ENCODE measurements around the gene NCAM2. TPM values are rescaled to one million over a fixed set of nuclear protein-coding genes. Genes with fewer than 3 reads are reported as not detected.
A peak's percentile ranks its signal among the peaks of the same experiment; 100 is the strongest.

NCAM2 gene
- polyA plus RNA-seq, 4 donors: 0.65 to 1.7 TPM; not detected in 2

DNA sequence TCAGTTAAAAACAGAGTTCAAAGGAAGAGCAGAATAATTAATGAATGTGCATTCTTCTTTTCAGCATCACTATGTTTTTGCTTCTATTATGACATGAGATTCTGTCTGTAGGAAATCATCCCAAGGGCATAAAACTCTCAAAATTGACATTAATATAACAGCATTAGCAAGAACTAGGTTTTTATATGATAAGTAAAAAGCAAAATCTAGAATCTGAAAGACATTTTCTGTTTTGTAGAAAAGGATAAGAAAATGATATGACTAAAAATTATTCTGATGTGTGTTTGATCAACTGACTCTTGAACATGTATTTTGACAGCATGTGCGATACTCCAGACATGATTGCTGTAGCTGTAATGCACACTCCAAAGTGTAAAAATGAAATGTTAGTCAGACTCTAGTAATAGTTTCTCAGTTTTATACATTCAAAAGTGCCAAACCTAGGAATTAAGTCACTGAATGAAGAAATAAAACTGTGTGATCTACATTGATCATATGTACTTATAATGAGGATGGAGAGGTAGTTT is 197.3 kb downstream of the NCAM2 start:
- H3K9me3 ChIP-seq (ENCODE audit: control insufficient read depth in 2 of 2, insufficient read depth in 1 of 2, low read depth in 1 of 2, low read length in 1 of 2): no peaks in the 10 kb centered on the region
- H3K27ac ChIP-seq (ENCODE audit: low read depth in 1 of 3, low read length in 2 of 3): no peak overlapping the region
- H3K4me1 ChIP-seq (ENCODE audit: control insufficient read depth in 3 of 3, insufficient read depth in 2 of 3, low read depth in 1 of 3, low read length in 2 of 3): no peaks in the 10 kb centered on the region
- DNase-seq: no peak
- 87 to 88% (median 87%) methylated on average over 1 of the region's 1 CpG for WGBS, 3 donors
- H3K36me3 ChIP-seq (ENCODE audit: control insufficient read depth in 3 of 3, insufficient read depth in 2 of 3, low read depth in 1 of 3, low read length in 3 of 3): no peaks in the 10 kb centered on the region
- no peak overlapping the region for H3K4me3 ChIP-seq (ENCODE audit: low read depth in 1 of 3, low read length in 3 of 3)
- no peaks in the 10 kb centered on the region for H3K27me3 ChIP-seq (ENCODE audit: control insufficient read depth in 3 of 3, insufficient read depth in 3 of 3, low read length in 3 of 3)
- FAIRE-seq: no peak

DNA sequence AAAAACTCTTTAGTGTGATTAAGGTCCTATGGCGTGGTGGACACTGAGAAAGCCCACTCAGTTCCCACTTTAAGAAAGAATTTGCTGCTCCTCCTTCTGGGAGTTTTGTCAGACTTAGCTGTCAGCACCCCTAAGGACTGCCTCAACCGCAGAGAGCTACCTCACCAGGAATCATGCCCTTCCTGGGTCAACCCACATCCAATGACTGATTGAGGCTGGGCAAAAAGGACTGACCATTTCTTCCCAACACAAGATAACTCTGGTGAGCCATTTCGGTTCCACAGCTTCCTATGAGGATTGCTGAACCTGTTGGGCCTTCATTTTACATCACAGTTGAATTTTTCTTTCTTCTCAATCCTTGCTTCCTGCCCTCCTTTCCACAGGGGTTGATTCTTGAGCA is 197.9 kb downstream of the NCAM2 start:
- Histone ChIP-seq H3K9me3 (ENCODE audit: control insufficient read depth in 2 of 2, insufficient read depth in 1 of 2, low read depth in 1 of 2, low read length in 1 of 2) (no peaks in the 10 kb centered on the region), H3K27ac (ENCODE audit: low read depth in 1 of 3, low read length in 2 of 3) (no peak overlapping the region), H3K4me1 (ENCODE audit: control insufficient read depth in 3 of 3, insufficient read depth in 2 of 3, low read depth in 1 of 3, low read length in 2 of 3) (no peaks in the 10 kb centered on the region), H3K36me3 (ENCODE audit: control insufficient read depth in 3 of 3, insufficient read depth in 2 of 3, low read depth in 1 of 3, low read length in 3 of 3) (no peaks in the 10 kb centered on the region), H3K4me3 (ENCODE audit: low read depth in 1 of 3, low read length in 3 of 3) (no peak overlapping the region), H3K27me3 (ENCODE audit: control insufficient read depth in 3 of 3, insufficient read depth in 3 of 3, low read length in 3 of 3) (no peaks in the 10 kb centered on the region)
- DNase-seq (no peak), FAIRE-seq (no peak)
- WGBS, 3 donors: 55 to 71% (median 56%) methylated on average over 3 of the region's 3 CpGs

DNA sequence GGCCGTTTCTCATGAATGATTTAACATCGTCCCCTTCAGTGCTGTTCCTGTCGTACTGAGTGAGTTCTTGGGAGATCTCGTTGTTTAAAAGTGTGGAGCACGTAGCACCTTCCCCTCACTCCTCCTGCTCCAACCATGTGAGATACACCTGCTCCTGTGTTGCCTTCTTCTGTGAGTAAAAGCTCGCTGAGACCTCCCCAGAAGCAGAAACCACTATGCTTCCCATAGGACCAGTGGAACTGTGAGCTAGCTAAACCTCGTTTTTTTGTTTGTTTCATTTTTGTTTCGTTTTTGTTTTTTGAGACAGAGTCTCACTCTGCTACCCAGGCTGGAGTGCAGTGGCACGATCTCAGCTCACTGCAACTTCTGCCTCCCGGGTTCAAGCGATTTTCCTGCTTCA is 198.6 kb downstream of the NCAM2 start:
- FAIRE-seq (no peak), DNase-seq (no peak)
- Histone ChIP-seq H3K36me3 (ENCODE audit: control insufficient read depth in 3 of 3, insufficient read depth in 2 of 3, low read depth in 1 of 3, low read length in 3 of 3) (no peaks in the 10 kb centered on the region), H3K27me3 (ENCODE audit: control insufficient read depth in 3 of 3, insufficient read depth in 3 of 3, low read length in 3 of 3) (no peaks in the 10 kb centered on the region), H3K4me1 (ENCODE audit: control insufficient read depth in 3 of 3, insufficient read depth in 2 of 3, low read depth in 1 of 3, low read length in 2 of 3) (no peaks in the 10 kb centered on the region), H3K4me3 (ENCODE audit: low read depth in 1 of 3, low read length in 3 of 3) (no peak overlapping the region), H3K9me3 (ENCODE audit: control insufficient read depth in 2 of 2, insufficient read depth in 1 of 2, low read depth in 1 of 2, low read length in 1 of 2) (peaks cover 0 to under 1% of the 10 kb centered on the region in 2 donors), H3K27ac (ENCODE audit: low read depth in 1 of 3, low read length in 2 of 3) (no peak overlapping the region)
- WGBS, 3 donors: 74 to 87% (median 78%) methylated on average over 11 of the region's 11 CpGs

DNA sequence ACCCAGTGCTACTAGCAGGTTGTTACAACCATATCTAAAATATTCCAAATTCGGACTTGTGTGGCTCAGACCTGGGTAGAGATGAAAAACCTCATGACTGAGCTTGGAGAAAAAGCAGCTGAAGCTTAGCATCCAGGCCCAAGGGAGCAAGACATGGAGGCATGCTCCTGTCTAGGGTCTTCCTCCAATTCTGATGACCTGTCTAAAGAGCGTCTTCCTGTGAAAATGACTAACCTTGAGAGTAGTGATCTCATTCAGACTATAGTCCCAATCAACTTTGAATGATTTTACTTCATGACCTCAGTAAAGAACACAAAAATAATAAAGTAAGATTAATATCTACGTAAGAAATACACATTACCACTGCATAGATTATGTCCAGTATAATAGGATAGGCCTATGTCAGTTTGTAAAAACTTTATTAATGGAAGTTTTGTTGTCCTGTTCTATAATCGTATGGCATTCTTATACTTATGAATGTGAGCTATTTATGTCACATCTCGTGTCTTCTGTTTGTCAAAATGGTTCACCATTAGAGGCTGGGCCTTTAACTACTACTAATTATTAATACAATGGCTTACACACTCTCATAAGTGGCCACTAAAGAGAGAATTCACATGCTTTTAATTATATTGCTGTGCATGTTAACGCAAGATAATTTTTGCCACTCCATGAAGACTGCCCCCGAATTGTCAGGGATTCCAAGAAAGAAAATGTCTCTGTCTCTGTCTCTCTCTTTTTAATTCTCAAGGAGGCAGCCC is 201.3 kb downstream of the NCAM2 start:
- 67 to 76% (median 73%) methylated on average over 7 of the region's 7 CpGs for WGBS, 3 donors
- H3K27me3 ChIP-seq (ENCODE audit: control insufficient read depth in 3 of 3, insufficient read depth in 3 of 3, low read length in 3 of 3): no peaks in the 10 kb centered on the region
- no peaks in the 10 kb centered on the region for H3K36me3 ChIP-seq (ENCODE audit: control insufficient read depth in 3 of 3, insufficient read depth in 2 of 3, low read depth in 1 of 3, low read length in 3 of 3)

DNA sequence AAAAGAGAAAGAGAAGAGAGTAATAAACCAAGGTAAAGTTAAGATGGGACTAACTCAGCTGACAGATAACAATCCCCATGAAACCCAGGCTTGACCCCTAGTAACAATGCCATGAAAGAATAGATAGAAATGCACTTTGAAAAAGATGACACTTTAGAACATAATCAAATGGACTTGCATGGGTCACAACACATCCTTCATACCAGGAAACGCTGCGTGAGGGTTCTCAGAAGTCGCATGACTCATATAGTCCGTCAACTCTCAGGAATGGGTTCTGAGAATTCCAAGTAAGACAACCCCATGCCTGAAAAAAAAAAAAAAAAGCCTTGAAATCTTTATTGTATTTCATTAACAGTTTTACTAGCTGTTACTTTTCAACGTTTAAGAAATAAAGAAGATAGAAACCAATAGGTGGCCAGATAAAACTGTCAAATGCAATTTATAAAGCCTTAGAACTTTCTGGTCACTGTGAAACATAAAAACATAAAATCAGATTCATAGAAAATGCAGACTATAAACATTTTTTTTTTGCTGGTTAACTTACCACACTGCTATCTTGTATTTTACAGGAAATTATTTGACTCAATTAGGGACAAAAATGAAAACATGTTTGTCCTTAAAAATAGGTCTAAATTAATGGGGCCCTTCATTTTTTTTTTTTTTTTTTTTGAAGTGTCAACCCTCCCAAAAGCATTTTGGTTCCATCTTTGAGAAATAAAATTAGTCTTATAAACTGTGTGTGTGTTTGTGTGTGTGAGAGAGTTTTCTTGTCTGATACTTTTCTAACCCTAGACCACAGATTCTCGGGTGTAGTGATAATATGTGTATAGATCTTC is 202.1 kb downstream of the NCAM2 start:
- Histone ChIP-seq H3K4me1 (ENCODE audit: control insufficient read depth in 3 of 3, insufficient read depth in 2 of 3, low read depth in 1 of 3, low read length in 2 of 3) (no peaks in the 10 kb centered on the region), H3K27me3 (ENCODE audit: control insufficient read depth in 3 of 3, insufficient read depth in 3 of 3, low read length in 3 of 3) (no peaks in the 10 kb centered on the region), H3K9me3 (ENCODE audit: control insufficient read depth in 2 of 2, insufficient read depth in 1 of 2, low read depth in 1 of 2, low read length in 1 of 2) (peaks cover 0 to 1% of the 10 kb centered on the region in 2 donors), H3K27ac (ENCODE audit: low read depth in 1 of 3, low read length in 2 of 3) (peak overlapping the region in 1 of 3 donors; percentile 27), H3K4me3 (ENCODE audit: low read depth in 1 of 3, low read length in 3 of 3) (no peak overlapping the region), H3K36me3 (ENCODE audit: control insufficient read depth in 3 of 3, insufficient read depth in 2 of 3, low read depth in 1 of 3, low read length in 3 of 3) (no peaks in the 10 kb centered on the region)
- FAIRE-seq: no peak
- DNase-seq: peak; percentile 2
- WGBS, 3 donors: 51 to 70% (median 61%) methylated on average over 6 of the region's 6 CpGs

More for the DNA sequence above, 201.3 kb downstream of the NCAM2 start:
- DNase-seq (no peak), FAIRE-seq (no peak)
- Histone ChIP-seq H3K4me3 (ENCODE audit: low read depth in 1 of 3, low read length in 3 of 3) (no peak overlapping the region), H3K4me1 (ENCODE audit: control insufficient read depth in 3 of 3, insufficient read depth in 2 of 3, low read depth in 1 of 3, low read length in 2 of 3) (no peaks in the 10 kb centered on the region), H3K27ac (ENCODE audit: low read depth in 1 of 3, low read length in 2 of 3) (peak overlapping the region in 1 of 3 donors; percentile 27), H3K9me3 (ENCODE audit: control insufficient read depth in 2 of 2, insufficient read depth in 1 of 2, low read depth in 1 of 2, low read length in 1 of 2) (peaks cover 0 to 1% of the 10 kb centered on the region in 2 donors)

DNA sequence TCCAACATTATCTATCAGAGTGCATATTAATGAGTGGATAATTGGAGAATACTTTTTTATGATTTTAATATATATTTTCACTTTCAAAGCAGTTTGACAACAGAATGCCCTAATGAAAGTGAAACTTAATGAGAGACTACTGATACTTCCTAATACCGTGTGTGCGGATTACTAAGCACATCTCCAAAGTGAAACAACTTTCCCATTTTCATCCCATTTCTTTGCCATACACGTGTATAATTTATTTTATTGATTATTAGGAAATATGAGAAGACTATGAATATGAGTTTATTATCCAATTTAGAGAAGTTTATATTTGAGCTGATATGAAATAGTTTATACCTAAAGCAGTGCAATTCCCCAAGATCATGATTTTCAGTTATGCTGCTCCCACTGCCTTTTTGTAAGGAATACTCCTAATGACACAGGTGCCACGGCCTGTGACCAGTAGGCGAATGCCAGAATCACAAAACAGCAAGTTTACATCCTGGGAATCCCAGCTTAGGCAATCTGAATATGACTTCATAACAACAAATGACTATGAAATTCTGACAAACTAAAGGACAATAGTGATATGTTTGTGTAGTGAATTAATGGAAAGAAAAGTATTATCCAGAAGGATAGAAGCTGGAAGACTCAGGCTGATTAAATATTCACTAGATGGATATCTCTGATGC is 202.9 kb downstream of the NCAM2 start:
- no peaks in the 10 kb centered on the region for H3K27me3 ChIP-seq (ENCODE audit: control insufficient read depth in 3 of 3, insufficient read depth in 3 of 3, low read length in 3 of 3)
- peak overlapping the region in 1 of 3 donors; percentile 74 for H3K27ac ChIP-seq (ENCODE audit: low read depth in 1 of 3, low read length in 2 of 3)
- no peak for FAIRE-seq
- no peaks in the 10 kb centered on the region for H3K36me3 ChIP-seq (ENCODE audit: control insufficient read depth in 3 of 3, insufficient read depth in 2 of 3, low read depth in 1 of 3, low read length in 3 of 3)
- H3K9me3 ChIP-seq (ENCODE audit: control insufficient read depth in 2 of 2, insufficient read depth in 1 of 2, low read depth in 1 of 2, low read length in 1 of 2): peaks cover 0 to 1% of the 10 kb centered on the region in 2 donors
- 48 to 50% (median 48%) methylated on average over 5 of the region's 5 CpGs for WGBS, 3 donors
- no peak overlapping the region for H3K4me3 ChIP-seq (ENCODE audit: low read depth in 1 of 3, low read length in 3 of 3)
- DNase-seq: no peak
- H3K4me1 ChIP-seq (ENCODE audit: control insufficient read depth in 3 of 3, insufficient read depth in 2 of 3, low read depth in 1 of 3, low read length in 2 of 3): no peaks in the 10 kb centered on the region

DNA sequence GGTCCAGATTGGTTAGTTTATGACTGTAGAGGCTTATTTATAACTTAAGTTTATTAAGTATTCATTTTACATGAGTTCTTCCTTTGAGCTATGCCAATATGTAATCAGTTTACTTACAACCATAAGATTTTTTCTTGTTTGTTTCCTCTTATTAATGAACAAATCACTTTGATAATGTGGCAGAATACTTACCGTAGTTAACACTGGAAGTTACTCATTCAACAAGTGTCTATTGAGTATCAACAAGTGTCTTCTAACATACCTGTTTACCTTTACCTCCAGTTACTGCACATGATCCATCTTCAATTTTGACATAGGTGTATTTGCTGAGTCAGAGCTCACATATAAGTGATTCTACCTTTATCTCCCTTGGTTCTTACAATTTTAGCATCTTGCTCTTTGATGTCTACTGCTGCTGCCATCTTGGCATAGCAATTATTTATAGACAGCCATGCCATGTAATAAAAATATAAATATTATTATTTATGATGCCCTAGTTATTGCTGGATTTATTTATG is 205.7 kb downstream of the NCAM2 start:
- Histone ChIP-seq H3K9me3 (ENCODE audit: control insufficient read depth in 2 of 2, insufficient read depth in 1 of 2, low read depth in 1 of 2, low read length in 1 of 2) (peaks cover 0 to 1% of the 10 kb centered on the region in 2 donors), H3K4me1 (ENCODE audit: control insufficient read depth in 3 of 3, insufficient read depth in 2 of 3, low read depth in 1 of 3, low read length in 2 of 3) (no peaks in the 10 kb centered on the region), H3K27me3 (ENCODE audit: control insufficient read depth in 3 of 3, insufficient read depth in 3 of 3, low read length in 3 of 3) (no peaks in the 10 kb centered on the region), H3K36me3 (ENCODE audit: control insufficient read depth in 3 of 3, insufficient read depth in 2 of 3, low read depth in 1 of 3, low read length in 3 of 3) (no peaks in the 10 kb centered on the region), H3K4me3 (ENCODE audit: low read depth in 1 of 3, low read length in 3 of 3) (no peak overlapping the region), H3K27ac (ENCODE audit: low read depth in 1 of 3, low read length in 2 of 3) (no peak overlapping the region)
- DNase-seq: no peak
- no peak for FAIRE-seq
- WGBS, 3 donors: 89 to 97% (median 93%) methylated on average over 1 of the region's 1 CpG

All from small intestine (tissue), 7 donors.